ENCODE measurements around the gene GTF2A1. TPM values are rescaled to one million over a fixed set of nuclear protein-coding genes. Genes with fewer than 3 reads are reported as not detected.

The GTF2A1 gene
- total and polyA plus RNA-seq, 2 donors (not counting 3 experiments of a cell fraction or from before 2014, with no cell fraction given) = 11.1 to 33.4 TPM

GRCh38 chr14:81246461-81247270, 25.9 kb upstream of the GTF2A1 start:
- TF ChIP-seq POLR2A (IDR thresholded peaks at IDR 0.05; ENCODE audit: low read depth, low read length) (no peak), MYC (IDR thresholded peaks at IDR 0.05; ENCODE audit: low read depth, low read length) (no peak), GATA2 (IDR thresholded peaks at IDR 0.05; ENCODE audit: insufficient read depth, insufficient read length, low read depth, low read length) (no peak), EZH2 (IDR thresholded peaks at IDR 0.05; ENCODE audit: borderline replicate concordance, low read depth, low read length, severe bottlenecking) (no peak), POLR2AphosphoS5 (IDR thresholded peaks at IDR 0.05; ENCODE audit: insufficient read depth, low read depth, low read length) (no peak), MAX (IDR thresholded peaks at IDR 0.05; ENCODE audit: insufficient read depth, insufficient read length) (no peak), FOS (IDR thresholded peaks at IDR 0.05; ENCODE audit: borderline replicate concordance, insufficient read depth, low read length) (no peak), JUN (IDR thresholded peaks at IDR 0.05; ENCODE audit: borderline replicate concordance, insufficient read depth, insufficient read length, low read depth) (no peak)
- TF ChIP-seq, protein P1, sequence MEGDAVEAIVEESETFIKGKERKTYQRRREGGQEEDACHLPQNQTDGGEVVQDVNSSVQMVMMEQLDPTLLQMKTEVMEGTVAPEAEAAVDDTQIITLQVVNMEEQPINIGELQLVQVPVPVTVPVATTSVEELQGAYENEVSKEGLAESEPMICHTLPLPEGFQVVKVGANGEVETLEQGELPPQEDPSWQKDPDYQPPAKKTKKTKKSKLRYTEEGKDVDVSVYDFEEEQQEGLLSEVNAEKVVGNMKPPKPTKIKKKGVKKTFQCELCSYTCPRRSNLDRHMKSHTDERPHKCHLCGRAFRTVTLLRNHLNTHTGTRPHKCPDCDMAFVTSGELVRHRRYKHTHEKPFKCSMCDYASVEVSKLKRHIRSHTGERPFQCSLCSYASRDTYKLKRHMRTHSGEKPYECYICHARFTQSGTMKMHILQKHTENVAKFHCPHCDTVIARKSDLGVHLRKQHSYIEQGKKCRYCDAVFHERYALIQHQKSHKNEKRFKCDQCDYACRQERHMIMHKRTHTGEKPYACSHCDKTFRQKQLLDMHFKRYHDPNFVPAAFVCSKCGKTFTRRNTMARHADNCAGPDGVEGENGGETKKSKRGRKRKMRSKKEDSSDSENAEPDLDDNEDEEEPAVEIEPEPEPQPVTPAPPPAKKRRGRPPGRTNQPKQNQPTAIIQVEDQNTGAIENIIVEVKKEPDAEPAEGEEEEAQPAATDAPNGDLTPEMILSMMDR (IDR thresholded peaks at IDR 0.05; ENCODE audit: extremely low read depth in 1 of 2, insufficient read depth in 1 of 2, low read depth in 1 of 2, low read length in 2 of 2) = no peak
- no TSS peak for BruUV-seq (replicated peaks)
- no peaks in the 10 kb centered on the region for H4K20me1 ChIP-seq (replicated peaks; ENCODE audit: control insufficient read depth, extremely low read depth, insufficient read depth, low read length)
- H3K4me1 ChIP-seq (ENCODE audit: control insufficient read depth, extremely low read depth, insufficient read depth, low read length) = no peaks in the 10 kb centered on the region
- H3K36me3 ChIP-seq (ENCODE audit: control insufficient read depth in 2 of 2, extremely low read depth in 1 of 2, insufficient read depth in 2 of 2, low read length in 2 of 2) = no peaks in the 10 kb centered on the region
- no peak overlapping the region for H2AFZ ChIP-seq (ENCODE audit: low read depth, low read length)
- no peaks in the 10 kb centered on the region for H3K9me3 ChIP-seq (replicated peaks; ENCODE audit: control insufficient read depth, insufficient read depth, low read length)
- no peak overlapping the region for H3K4me2 ChIP-seq (ENCODE audit: insufficient read depth, low read length)
- CTCF ChIA-PET = no interaction called here
- no peaks in the 10 kb centered on the region for H3K79me2 ChIP-seq (ENCODE audit: control insufficient read depth, insufficient read depth, low read length)
- POLR2A ChIA-PET = no interaction called here
- DNase-seq (ENCODE audit: low read depth, low spot score) = no peak
- intact Hi-C loops (cut with micrococcal nuclease) (no loop called here), dilution Hi-C loops (cut with MboI; ENCODE audit: extremely low pct_ligation_motif_present, low sequenced_read_pairs) (no loop called here)
- no peak overlapping the region for H3K4me3 ChIP-seq (replicated peaks in 1 of 3; ENCODE audit: insufficient read depth in 1 of 3, low read depth in 1 of 3, low read length in 3 of 3)
- no peaks in the 10 kb centered on the region for H3K9me1 ChIP-seq (replicated peaks; ENCODE audit: control insufficient read depth, extremely low read depth, insufficient read depth, low read length)
- FAIRE-seq = no peak
- no peak overlapping the region for H3K27ac ChIP-seq (ENCODE audit: insufficient read depth, low read depth, low read length)
- no peak overlapping the region for H3K9ac ChIP-seq (replicated peaks; ENCODE audit: extremely low read depth, insufficient read depth, low read length)
- H3K27me3 ChIP-seq (ENCODE audit: control insufficient read depth in 2 of 2, insufficient read depth in 2 of 2, low read length in 2 of 2) = no peaks in the 10 kb centered on the region
